AG08396 (cell line): ENCODE results near the gene ZNF821.
"Not testable (repeated sequence)": the region's sequence is repeated elsewhere in the genome, so short reads cannot be mapped to it uniquely, and the experiment has no call there.

Source experiments
- DNase-seq: peaks from one replicate; pipeline ENCODE4 v3.0.0; 2012; ENCODE audit warnings: low spot score, mixed read lengths

Gene ZNF821

DNA sequence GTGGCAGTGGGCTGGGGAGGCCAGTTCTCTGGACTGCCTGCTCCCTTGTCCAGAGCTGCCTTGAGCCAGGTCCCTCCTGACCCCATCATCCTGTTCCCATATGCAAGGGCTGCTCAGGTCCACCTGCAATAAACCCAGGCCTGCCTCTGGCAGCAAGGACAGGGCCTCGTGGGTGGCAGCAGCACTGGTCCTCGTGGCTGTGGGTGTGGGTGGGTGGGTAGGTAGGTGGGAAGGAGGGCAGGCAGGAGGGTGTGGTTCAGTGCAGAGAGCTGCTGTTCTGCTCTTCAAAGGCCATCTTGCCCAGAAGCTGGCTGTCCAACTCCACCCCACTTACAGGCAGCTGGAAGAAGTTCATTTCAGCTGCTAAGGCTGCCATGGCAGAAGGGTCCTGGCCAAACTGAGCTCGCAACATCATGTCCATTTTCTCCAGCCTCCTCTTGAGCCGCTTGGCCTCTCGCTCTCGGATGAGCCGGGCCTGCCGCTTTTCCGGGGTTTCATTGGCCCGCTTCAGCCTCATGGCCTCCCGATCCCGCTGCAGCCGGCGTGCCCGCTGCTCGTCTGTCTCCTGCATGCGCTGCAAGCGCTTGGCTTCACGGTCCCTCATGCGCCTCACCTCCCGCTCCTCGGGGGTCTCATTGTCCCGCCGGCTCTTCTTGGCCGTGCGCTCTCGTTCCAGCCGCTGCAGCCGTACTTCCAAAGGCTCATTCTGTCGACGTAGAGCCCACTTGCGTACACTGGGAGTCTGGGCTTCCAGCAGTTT lies 24.0 kb downstream of the ZNF821 start:
- no peak for DNase-seq

GRCh38 chr16:71855937-71856662 lies 27.9 kb downstream of the ZNF821 start:
- no peak for DNase-seq

GRCh38 chr16:71854369-71854948 lies 29.5 kb downstream of the ZNF821 start:
- DNase-seq: no peak

- DNase-seq: no peak
These were observed 30.6 kb downstream of the ZNF821 start for GRCh38 chr16:71853413-71853812.

DNA sequence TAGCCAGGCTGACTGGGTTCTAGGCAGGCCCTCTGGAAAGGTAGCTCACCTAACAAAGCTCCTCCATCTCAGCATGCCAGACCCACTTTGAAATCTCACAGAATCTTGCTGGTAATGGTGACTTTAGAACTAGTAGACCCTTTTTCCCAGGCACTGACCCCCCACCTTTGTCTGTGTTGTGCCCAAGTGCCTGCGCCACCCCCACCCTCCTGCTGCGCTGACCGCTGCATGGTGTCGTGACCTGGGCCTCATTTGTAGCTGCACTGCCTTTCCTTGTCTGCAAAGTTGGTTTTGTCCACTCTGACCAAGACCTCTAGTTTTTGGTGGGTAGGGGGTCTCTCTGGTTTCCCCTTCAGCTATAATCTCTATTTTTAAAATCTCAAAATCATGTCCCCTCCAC lies 31.4 kb downstream of the ZNF821 start:
- no peak for DNase-seq

DNA sequence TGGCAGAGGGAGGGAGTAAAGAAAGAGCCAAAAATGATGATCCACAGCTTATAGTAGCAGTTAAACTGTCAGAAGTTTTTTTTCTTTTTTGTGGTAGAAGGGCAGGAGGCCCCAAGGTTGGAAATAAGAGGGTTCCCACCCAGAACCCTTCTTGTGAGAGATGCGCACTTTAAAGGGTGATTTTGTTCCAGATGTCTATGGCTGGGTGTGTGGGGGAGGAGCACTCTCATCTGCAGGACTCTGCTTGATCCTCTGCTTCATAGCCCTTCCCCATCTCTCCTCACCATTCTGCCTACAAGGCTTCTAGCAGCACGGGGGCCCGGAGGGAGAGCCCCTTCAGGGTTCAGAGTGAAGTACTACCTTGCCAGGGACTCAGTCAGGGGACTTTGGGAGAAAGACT lies 31.8 kb downstream of the ZNF821 start:
- no peak for DNase-seq

DNA sequence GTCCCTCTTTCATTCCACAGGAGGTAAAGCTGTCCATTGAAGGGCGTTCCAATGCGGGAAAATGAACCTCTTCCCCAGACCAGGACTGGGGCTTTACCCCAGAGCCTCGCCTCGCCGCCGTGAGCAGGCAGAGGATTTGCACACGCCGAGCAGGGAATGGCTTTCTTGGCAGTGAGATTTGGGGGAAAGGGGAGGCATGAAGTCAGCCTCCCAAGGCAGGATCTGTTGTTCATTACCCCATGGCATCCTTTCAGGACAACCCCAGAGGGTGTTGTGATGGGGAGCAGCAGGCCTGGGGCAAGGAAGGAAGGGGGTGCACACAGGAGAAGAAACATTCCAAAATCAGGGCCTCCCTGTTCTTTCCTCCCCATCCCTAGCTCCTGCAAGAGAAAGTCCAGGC lies 32.2 kb downstream of the ZNF821 start:
- no peak for DNase-seq

DNA sequence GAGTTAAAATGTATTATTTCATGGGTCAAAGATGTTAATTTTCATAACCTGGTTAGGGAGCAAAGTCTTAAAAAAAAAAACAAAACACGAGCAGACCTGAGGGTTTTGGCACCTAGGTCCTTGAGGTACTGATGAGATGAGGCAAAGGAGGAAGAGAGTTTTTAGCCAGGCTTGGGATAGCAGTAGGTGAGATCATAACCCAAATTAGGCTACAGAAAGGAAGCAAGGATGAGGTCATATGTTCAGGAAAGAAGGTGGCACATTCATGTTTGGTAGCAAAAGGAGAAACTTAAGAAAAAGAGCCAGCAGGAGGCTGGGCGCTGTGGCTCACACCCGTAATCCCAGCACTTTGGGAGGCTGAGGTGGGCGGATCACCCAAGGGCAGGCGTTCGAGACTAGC lies 35.4 kb downstream of the ZNF821 start:
- no peak for DNase-seq

- no peak for DNase-seq
These were observed 36.9 kb downstream of the ZNF821 start for GRCh38 chr16:71847096-71847495.

- peak; percentile 39 for DNase-seq
These were observed 37.6 kb downstream of the ZNF821 start for GRCh38 chr16:71846431-71846830.

- DNase-seq: peak; percentile 99
These were observed 38.1 kb downstream of the ZNF821 start, which contains the start of gene ATXN1L for GRCh38 chr16:71845639-71846430. TSS of gene ATXN1L (plus strand) at chr16:71845976. CDS start at chr16:71849741, 3,765 bp downstream.

GRCh38 chr16:71843572-71843971 lies 40.4 kb downstream of the ZNF821 start:
- DNase-seq: no peak

DNA sequence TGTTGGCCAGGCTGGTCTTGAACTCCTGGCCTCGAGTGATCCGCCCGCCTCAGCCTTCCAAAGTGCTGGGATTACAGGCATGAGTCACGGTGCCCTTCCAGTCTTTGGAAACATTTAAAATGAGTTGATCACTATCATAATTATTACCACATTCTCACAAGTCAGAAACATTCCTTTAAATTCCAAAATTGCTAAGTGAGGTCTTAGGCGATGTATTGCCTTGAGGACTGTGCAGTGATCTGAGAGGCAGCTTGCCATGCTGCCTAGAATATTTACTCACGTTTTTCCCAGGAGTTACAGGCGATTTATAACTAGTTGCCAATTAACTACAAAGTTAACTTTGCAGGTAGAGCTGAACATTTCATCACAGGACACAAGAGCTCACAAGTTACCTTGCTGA lies 43.9 kb downstream of the ZNF821 start:
- no peak for DNase-seq

DNA sequence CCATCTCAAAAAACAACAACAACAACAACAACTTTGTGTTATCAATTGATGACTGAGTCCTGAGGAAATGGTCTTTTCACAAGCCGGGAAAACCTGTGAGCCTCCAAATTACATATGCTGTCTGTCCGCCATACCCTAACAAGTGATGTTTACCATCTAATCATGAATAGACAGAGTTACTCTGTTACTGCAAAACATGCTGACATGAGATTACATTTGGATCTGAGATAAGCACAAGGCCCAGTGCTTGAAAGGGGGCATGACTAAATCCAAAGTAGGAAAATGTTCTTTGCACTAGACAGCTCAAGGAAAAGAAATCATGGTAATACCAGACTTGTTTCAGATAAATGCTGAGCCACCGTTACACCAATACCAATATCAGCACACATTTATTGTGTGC lies 46.8 kb downstream of the ZNF821 start:
- DNase-seq: no peak

DNA sequence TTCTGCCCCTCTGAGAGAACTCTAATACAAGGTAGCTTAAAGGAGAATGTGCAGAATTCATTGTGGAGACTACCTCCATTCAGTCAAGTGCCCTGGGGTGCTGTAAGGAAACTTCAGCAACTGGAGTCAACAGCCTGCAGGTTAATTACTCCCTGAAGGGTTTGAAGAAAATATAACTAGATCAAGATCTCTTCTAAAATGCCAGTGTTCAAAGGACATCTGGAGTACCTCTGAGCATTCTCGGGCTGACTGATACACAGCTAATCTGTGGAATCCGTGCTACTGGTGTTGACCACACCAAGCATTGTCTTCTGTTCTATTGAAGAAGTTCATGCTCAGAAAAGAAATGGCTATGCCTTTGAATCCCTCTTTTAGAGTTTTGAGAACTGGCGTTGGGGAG lies 49.7 kb downstream of the ZNF821 start:
- no peak for DNase-seq

DNA sequence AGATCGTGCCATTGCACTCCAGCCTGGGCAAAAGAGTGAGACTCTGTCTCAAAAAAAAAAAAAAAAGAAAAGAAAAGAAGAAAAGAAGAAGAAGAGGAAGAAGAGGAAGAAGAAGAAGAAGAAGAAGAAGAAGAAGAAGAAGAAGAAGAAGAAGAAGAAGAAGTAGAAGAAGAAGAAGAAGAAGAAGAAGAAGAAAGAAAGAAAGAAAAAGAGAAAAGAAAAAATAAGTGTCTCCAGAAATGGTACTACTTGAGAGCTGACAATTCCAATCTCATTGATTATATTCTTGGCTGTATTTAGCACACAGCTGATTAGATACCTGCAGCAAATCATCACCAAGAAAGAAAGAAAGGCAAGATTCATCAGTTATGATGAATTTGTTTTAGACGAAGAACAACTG lies 51.9 kb downstream of the ZNF821 start:
- DNase-seq: not testable (repeated sequence)

GRCh38 chr16:71831698-71832097 lies 52.3 kb downstream of the ZNF821 start:
- not testable (repeated sequence) for DNase-seq

GRCh38 chr16:71830359-71830758 lies 53.6 kb downstream of the ZNF821 start:
- no peak for DNase-seq

- DNase-seq: no peak
These were observed 57.4 kb downstream of the ZNF821 start for GRCh38 chr16:71826533-71827017.

DNA sequence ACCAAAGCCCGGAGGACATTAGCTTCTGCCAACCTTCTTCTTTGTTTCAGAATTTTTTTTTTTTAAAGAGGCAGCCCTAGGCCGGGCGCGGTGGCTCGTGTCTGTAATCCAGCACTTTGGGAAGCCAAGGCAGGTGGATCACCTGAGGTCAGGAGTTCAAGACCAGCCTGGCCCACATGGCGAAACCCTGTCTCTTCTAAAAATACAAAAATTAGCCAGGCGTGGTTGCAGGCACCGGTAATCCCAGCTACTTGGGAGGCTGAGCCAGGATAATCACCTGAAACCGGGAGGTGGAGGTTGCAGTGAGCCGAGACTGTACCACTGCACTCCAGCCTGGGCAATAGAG lies 66.9 kb downstream of the ZNF821 start:
- DNase-seq: not testable (repeated sequence)

DNA sequence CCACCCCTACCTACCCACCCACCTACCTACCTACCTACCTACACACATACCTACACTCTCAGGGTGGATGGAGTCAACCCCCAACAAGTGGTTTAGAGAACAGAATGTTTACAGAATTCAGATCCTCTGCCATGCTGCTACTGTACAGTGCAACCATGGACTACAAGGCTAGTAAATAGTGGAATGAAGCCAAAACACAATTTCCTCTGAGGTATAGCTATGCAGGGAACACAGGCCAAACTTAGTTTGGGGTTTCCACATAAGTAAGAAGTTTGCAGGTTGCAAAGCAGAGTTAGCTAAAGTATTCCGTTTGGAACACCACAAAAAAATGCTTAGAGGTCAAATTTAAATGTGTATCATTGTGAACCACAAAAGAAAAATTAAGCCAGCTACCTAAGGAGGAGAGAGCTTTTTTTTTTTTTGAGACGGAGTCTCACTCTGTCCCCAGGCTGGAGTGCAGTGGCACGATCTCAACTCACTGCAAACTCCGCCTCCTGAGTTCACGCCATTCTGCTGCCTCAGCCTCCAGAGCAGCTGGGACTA lies 72.7 kb downstream of the ZNF821 start:
- DNase-seq: no peak

DNA sequence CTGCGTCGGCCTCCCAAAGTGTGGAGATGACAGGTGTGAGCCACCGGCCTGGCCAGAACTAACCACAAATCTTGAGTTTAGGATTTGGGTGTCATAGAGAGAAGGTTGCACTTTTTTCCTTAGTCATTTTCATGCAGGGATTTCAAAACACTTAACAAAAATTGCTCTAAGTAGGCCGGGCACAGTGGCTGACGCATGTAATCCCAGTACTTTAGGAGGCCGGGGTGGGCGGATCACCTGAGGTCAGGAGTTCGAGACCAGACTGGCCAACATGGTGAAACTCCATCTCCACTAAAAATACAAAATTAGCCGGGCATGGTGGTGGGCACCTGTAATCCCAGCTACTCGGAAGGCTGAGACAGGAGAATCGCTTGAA lies 73.8 kb downstream of the ZNF821 start:
- DNase-seq: not testable (repeated sequence)
